GM21367 (cell line): ENCODE data around the gene C8A.

Experiments used
- ATAC-seq: cut with Tn5 transposase; IDR thresholded peaks from one replicate; pipeline ENCODE4 v1.9.1; 2021; ENCODE audit not compliant: unreplicated experiment

Gene C8A

GRCh38 chr1:56924116-56924515 is 69.5 kb downstream of the C8A start:
- ATAC-seq = no peak

DNA sequence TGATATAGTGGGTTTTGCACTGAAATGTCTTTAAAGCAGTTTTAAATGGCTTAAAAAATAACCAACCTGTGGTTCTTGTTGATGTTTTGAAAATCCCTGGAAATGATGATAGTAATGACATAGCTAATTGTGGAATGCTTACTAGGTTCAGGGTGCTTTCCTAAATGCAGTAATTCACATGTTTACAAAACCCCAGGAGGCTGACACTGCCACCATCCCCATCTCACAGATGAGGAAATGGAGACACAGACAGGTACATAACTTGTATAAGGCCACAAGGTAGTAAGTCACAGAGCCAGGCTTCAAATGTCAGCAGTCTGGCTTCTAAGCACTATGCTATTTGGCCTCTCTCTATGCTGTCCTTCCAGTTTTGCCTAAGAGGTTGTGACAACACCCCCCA is 70.6 kb downstream of the C8A start:
- no peak for ATAC-seq

GRCh38 chr1:56927171-56927570 is 72.6 kb downstream of the C8A start:
- no peak for ATAC-seq

DNA sequence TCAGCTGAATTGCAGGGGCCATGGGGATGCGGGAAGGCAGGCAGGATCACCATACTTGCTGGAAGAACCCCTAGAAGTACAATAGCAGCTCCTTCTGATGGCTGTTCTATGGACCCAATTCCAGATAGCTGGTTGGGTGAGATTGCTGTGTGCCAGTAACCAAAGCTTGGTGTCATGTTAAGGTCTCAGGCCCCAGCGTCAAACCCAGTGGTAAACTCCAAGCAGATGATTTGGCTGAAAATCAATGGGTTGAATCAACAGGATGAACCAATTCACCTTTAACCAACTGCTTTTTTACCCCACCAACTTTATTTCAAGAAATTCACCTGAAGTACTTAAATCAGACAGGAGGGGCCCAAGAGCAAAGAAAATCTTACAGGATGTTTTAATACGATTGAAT is 73.4 kb downstream of the C8A start:
- no peak for ATAC-seq

DNA sequence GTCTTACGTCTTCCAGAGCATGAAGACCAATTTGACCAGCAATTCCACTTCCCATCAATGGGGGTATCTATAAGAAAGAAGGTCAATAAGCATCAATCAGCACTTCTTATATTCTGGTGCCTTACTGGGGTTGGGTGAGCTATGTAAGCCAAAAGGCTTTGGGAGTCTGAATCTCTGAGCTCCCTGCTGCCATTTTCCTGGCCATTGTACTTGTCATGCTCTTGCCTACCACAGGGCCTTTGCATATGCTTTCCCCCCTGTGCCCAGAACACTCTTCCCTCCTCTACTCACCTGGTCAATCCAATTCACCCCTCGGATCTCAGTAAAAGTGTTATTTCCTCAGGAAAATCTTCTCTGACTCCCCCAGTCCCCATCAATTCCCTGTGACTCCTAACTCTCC is 74.9 kb downstream of the C8A start:
- no peak for ATAC-seq

DNA sequence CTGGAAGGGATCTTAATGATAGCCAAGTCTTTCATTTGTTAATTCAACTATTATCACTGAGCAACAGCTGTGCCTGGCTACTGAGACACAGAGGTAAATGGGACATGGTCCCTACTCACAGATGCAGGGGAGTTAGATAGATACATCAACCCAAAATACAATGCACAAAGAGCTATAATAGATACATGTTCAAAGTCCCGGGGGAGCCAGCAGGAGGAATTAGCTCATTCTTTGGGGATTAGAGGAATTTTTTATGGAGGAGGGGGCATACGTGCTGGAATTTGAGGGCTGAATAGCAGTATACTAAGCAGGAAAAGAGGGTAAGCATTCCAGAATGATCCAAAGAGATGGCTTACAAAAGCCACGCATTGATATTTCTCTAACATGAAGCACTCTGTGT is 76.6 kb downstream of the C8A start:
- no peak for ATAC-seq

DNA sequence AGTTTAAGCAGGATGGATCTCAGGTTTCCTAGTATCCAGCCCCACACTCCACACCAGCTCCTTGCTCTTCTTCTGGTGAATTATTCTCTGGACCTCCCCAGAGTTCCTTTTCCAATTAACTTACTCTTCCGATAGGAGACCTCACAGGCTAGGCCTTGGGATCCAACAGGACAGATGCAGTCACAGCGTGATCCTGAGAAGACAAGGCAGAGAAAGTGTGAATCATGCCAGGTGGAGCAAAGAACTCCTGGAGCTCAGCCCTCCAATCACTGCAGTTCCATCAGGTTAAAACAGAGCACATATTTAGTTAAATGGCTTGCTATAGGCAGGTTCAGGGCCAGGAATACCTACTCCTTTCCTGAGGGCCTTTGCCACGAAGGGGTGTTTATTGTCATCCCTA is 77.1 kb downstream of the C8A start:
- no peak for ATAC-seq

- no peak for ATAC-seq
Measured at GRCh38 chr1:56933161-56933560, 78.6 kb downstream of the C8A start.

DNA sequence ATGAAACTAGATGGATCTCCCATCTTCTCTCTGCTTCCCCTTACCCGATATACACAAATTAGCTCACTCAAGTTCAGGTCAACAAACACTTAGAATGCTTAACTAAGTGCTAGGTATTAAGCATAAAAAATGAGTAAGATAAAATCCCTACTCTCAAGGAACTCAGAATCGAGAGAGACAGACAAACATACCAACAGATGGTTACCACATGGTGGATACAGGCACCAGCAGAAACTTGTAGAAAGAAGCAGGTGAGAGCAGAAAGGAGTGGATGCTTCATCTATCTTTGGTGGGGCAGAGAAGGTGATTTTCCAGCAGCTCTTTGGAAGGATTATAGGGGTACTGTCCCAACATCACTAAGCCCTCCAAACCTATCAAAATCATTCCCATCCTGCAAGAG is 79.0 kb downstream of the C8A start:
- no peak for ATAC-seq

DNA sequence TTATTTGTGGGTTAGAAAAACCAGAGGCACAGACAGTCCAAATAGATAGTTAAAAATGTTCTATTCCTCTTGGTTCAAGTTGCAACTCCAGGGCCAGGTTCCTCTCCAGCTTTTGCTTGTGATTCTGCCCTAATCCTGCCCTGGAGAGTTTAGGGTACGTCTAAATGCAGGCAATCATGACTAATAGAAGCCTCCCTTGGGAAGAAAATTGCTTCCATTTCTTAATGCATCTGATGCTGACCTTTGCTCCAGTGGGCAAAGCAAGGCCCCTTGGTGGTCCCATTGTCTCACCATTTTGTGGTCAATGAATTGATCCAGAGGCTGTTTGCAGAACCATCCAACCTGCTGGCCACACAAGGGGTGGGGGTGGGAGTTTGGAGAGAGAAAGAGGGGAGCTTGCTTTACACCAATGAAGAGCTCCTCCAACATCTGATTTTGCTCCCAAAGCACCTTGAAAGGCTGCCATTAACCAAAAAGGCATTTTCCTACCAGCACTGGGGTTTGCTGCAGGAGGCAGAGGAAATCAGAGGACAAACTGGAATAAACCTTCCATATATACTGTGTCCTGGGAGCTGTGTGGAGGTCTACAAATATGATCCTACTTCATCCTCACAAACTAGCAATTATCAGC is 79.9 kb downstream of the C8A start:
- no peak for ATAC-seq

GRCh38 chr1:56938646-56939045 is 84.0 kb downstream of the C8A start:
- ATAC-seq = no peak

DNA sequence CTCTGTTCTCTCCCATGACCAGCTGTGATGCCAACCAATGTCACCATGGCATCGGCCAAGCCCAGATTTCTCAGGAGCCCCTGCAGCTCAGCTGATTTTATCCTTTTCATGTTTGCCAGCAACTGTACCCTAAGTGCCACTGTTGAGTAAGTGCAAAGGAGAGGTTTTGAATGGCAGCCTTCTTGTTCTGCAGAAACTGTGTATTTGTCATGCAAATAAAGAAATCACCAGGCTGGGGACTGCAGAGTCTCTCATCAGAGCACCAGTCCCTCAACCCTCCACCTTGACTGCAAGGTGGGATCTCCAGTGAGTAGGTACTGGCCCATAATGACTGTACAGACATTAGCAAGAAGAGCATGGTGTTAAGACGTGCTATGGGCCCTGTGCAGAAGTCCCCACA is 84.6 kb downstream of the C8A start:
- ATAC-seq = no peak

DNA sequence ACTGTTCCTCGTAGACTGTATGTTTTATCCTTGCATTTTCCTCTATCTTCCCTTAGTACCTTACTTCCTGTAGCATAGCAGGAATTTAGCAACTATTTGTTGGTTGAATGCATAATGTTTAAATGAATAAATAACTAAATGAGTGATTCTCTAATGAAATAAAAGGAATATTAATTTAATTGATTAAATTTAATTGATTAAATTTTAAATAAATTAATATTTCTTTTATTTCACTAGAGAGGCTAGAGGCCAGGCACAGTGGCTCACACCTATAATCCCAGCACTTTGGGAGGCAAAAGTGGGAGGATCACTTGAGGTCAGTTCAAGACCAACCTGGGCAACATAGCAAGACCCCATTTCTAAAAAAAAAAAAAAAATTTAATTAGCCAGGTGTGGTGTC is 85.4 kb downstream of the C8A start:
- no peak for ATAC-seq

GRCh38 chr1:56948403-56949023 is 93.9 kb downstream of the C8A start:
- ATAC-seq = no peak

DNA sequence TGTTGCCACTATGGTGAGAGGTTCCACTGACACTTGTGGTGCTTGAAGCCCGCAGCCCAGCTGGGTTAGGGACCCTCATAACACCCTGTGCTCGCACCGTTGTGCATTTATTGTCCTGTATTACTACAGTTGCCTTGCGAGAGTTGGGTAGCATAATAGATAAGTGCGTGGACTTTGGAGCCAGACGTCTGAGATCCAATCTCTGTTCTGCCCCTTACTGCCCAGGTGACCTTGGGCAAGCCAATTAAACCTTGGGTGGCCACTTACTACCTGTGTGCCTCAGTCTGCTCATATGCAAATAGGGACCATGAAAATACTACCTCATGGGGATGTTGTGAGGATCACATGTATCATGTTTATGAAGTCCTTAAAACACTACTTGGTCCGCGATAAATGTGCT is 97.9 kb downstream of the C8A start:
- no peak for ATAC-seq

- no peak for ATAC-seq
Measured at GRCh38 chr1:56953386-56953785, 98.8 kb downstream of the C8A start.

GRCh38 chr1:56954664-56955063 is 100.1 kb downstream of the C8A start:
- no peak for ATAC-seq

DNA sequence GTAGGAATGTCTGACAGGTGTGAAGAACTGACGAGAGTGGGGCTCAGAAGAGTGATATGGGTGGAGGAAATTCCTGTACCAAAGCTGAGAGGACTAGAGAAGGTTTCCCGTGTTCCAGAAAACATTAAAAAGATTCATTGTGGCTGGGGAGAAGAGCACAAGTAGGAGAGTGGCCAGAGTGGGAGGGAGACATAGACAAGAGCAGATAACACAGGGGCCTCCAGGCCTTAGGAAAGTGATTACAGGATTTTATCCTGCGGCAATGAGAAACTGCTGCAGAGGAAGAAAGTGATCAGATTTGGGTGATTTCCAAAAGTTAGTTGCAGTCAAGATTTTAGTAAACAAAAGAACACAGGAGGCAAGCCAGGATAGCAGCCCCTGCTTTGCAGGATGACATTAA is 103.3 kb downstream of the C8A start:
- no peak for ATAC-seq

- ATAC-seq = no peak
Measured at GRCh38 chr1:56958526-56958925, 103.9 kb downstream of the C8A start.

DNA sequence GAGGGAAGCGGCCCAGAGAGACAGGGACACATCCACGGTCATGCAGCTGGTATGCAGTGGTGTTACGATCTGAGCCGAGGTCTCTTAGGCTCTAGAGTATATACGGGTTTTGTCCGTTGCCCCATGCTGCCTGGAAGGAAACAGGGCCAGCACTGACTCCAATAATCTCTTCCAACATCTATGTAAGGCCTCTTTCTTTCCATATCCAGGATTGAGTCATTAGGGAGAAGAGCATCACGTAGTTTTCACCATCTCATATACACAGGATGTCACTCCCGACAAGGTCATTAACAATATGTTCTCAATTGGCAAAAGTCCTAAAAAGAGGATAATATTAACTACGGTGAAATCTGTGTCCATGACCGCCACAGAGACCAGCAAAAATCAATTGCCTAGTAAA is 106.8 kb downstream of the C8A start:
- ATAC-seq = no peak

DNA sequence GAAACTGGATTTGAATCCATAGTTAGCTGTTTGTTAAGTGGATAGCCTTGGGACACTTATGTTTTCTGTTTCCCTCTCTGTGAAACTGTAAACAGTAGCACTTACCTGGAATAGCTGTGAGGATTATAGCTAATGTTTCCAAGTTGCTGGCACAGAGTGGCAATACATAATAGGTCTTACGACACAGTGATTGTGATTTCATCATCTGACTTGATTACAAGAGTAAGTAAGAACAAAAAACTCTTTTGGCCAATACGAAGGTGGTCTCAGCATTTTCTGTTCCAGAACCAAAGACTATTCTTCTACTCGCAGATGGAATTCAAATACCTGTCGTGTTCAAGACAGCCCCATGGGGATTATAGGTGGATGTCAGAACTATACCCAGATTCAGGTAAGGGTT is 109.1 kb downstream of the C8A start:
- no peak for ATAC-seq

DNA sequence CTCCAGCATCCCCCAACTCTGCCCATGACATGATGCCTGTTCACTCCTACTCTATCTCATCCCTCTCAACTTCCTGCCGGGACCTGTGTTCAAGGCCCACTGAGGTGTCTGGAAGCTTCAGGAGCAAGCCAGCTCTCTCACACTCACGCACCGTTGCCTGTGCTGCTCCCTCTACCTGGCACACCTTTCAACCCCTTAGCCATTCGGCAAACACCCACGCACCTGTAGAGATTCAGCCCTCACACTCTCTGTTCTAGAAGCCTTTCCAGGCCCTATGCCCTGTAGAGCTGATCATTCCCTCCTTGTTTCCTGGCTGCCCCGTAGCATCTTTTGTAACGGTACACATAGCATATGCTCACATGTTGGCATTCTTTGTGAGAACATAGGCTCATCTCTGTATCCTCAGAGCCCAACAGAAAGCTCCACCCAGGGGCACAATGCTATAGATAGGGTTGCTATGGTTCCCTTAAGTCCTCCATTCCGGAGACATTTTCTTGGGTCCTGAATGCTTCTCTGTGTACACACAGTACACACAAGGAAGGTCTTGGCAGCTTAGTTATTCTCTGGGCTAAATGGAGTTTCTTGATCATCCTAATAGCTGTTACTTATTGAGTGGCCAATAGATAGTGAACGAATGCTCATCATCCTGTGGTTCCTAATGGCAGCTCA is 109.9 kb downstream of the C8A start:
- no peak for ATAC-seq

DNA sequence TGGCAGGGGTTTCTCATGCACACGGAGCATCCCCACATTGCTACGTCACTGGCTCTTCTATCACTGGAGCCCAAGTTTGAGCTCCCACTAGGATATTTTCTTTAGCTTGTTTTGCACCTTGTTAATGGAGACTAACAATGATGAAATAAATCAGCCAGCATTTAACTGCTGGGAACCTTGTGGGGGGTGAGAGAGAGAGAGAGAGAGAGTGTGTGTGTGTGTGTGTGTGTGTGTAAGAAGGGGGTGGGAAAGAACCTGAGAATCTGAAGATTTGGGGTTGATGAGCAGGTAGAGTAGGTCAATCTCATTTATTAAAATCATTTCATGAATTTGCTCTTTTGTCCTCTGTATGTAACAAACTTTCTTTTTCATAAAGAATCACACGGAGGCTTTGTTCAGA is 110.6 kb downstream of the C8A start:
- ATAC-seq = no peak
